Brain microvascular endothelial cell (primary cell): ENCODE results near the gene SERPINE1.

Experiments
- DNase-seq: peaks from one replicate; pipeline ENCODE4 v3.0.0-alpha.2; 2020
- H3K27ac ChIP-seq: fragments of 250-450 bp; sonication (Bioruptor Pico); 2 replicates; pipeline ENCODE4 v1.5.1; 2020; ENCODE audit warnings: mild to moderate bottlenecking, moderate library complexity
- H3K27me3 ChIP-seq: fragments of 250-450 bp; sonication (Bioruptor Pico); replicated peaks from 2 replicates; pipeline ENCODE4 v1.5.1; 2020; ENCODE audit warnings: mild to moderate bottlenecking
- H3K36me3 ChIP-seq: fragments of 250-450 bp; sonication (Bioruptor Pico); replicated peaks from 2 replicates; pipeline ENCODE4 v1.5.1; 2020; ENCODE audit warnings: mild to moderate bottlenecking
- H3K4me3 ChIP-seq: 2 replicates; pipeline ENCODE4 v1.5.1; 2011; ENCODE audit warnings: low read depth, mild to moderate bottlenecking, control low read depth, low read length, moderate library complexity
- in situ Hi-C: cut with HindIII; loops from 2 replicates; pipeline ENCODE4 v1.10.0; 2017; ENCODE audit warnings: low sequenced_read_pairs, low pct_ligation_motif_present
- TF ChIP-seq, protein P1 (sequence below): IDR thresholded peaks from 2 replicates; pipeline ENCODE4 v1.5.1; 2011; ENCODE audit warnings: low read depth, mild to moderate bottlenecking, moderate library complexity, low read length, control low read depth, inconsistent platforms; ENCODE audit errors: missing control alignments

SERPINE1 gene

DNA sequence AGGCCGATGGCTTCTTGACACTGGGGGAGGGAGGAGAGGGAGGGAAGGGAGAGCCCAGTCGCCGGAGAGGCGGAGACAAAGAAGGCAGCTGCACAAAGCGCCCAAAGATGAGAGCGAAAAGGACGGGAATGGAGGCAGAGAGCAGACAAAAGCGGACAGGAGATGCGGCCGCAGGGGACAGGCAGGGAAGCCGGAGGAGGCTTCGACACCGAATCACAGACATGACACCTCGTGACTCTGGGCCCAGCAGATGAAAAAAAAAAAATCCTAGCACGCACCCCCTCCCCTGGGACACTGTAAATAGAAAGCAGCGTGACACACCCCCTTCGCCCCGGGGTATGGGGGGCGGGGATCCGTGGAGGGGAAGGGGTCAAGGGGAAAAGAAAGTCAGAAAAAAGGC, 52.2 kb downstream of the SERPINE1 start:
- TF ChIP-seq, protein P1, sequence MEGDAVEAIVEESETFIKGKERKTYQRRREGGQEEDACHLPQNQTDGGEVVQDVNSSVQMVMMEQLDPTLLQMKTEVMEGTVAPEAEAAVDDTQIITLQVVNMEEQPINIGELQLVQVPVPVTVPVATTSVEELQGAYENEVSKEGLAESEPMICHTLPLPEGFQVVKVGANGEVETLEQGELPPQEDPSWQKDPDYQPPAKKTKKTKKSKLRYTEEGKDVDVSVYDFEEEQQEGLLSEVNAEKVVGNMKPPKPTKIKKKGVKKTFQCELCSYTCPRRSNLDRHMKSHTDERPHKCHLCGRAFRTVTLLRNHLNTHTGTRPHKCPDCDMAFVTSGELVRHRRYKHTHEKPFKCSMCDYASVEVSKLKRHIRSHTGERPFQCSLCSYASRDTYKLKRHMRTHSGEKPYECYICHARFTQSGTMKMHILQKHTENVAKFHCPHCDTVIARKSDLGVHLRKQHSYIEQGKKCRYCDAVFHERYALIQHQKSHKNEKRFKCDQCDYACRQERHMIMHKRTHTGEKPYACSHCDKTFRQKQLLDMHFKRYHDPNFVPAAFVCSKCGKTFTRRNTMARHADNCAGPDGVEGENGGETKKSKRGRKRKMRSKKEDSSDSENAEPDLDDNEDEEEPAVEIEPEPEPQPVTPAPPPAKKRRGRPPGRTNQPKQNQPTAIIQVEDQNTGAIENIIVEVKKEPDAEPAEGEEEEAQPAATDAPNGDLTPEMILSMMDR = no peak
- in situ Hi-C loops = no loop called here
- no peaks in the 10 kb centered on the region for H3K36me3 ChIP-seq
- H3K27ac ChIP-seq = no peak overlapping the region
- no peak for DNase-seq
- peaks cover 53% of the 10 kb centered on the region for H3K27me3 ChIP-seq
- H3K4me3 ChIP-seq = no peak overlapping the region

DNA sequence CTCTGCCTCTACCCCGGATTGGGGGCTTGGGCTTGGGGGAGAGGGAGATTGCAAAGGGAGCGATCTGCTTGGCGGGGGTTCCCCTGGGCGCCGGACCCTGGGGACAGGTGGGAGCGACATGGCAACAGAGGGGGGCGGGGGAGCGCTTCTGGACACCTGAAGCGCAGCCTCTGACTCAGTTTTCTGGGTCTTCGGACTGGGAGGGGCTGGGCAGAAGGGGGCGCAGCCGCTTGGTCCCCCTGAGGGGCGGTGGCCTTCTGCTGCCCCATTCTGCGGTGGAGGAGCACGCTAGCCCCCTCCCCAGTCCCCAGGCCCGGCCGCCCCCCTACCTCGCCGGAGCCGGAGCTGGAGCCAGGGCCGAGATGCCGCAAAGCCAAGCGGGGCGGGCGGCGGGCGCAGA, 52.8 kb downstream of the SERPINE1 start:
- Histone ChIP-seq H3K4me3 (no peak overlapping the region), H3K36me3 (no peaks in the 10 kb centered on the region), H3K27me3 (peaks cover 47% of the 10 kb centered on the region), H3K27ac (no peak overlapping the region)
- no peak for DNase-seq
- in situ Hi-C loops = no loop called here
- TF ChIP-seq, protein P1 = no peak

DNA sequence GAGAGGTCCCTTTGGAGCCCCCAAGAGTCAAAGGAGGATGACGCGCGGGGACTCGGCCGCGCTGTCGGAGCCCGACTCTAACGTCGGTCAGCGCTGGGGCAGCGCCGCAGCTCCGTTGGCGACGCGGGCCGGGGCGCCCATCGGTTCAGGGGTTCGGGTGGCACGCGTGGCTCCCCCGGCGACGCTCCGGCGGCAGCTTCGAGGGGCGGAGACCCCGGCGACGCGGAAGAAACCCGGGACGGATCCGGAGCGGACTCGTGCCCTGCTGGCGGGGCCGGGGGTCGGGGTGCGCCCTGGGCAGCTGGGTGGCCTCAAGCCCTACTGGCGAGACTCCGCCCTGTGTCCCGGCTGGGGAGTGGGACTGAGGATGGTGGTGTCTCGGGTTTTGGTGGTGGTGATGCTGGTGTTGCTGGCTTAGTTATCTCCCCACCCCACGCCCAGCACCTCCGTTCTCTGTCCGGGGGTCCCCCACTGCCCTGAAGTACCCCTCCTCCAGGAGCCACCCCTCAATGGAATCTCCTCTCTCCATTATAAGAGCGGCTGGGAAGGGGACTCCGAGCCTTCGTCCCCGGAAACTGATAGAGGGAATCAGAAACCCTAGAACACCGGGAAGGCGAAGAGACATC, 53.3 kb downstream of the SERPINE1 start, which contains the start of gene NAT16:
Gene NAT16 (minus strand): TSS at position 164 of the 626 bp plus-strand sequence. CDS start 5,486 bp downstream, outside the sequence.
- Histone ChIP-seq H3K27ac (no peak within 1 kb of the TSS), H3K4me3 (no peak within 1 kb of the TSS), H3K27me3 (peaks cover 42% of the 10 kb centered on the region), H3K36me3 (no peaks in the 10 kb centered on the region)
- in situ Hi-C loops = no loop called here
- TF ChIP-seq, protein P1 = no peak
- no peak for DNase-seq

DNA sequence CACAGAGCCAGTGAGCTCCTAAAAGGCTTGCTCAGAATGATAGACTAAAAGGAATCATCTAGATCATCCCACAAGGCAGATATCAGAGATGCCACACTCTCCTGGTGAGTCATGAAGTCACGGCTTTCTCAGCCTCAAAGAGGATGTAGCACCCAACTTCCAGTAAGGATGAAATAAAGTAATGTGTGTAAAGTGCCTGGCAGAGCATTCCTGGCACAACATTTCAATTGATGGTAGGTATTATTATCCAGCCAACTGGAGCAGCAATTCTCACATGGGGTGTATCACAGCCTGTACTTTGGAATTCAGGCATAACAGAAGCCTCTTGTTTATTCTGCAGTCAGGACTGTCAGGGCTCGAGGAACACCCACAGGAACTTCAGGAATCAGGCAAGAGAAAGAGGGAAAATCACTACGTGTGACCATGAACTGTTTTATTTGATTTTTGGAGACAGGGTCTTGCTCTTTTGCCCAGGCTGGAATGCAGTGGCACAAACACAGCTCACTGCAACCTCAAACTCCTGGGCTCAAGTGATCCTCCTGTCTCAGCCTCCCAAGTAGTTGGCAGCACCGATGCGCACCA, 58.4 kb downstream of the SERPINE1 start:
- Histone ChIP-seq H3K27ac (no peak overlapping the region), H3K4me3 (no peak overlapping the region), H3K27me3 (peaks cover 10% of the 10 kb centered on the region), H3K36me3 (no peaks in the 10 kb centered on the region)
- DNase-seq = peak; percentile 60
- TF ChIP-seq, protein P1 = no peak
- in situ Hi-C loops = no loop called here

DNA sequence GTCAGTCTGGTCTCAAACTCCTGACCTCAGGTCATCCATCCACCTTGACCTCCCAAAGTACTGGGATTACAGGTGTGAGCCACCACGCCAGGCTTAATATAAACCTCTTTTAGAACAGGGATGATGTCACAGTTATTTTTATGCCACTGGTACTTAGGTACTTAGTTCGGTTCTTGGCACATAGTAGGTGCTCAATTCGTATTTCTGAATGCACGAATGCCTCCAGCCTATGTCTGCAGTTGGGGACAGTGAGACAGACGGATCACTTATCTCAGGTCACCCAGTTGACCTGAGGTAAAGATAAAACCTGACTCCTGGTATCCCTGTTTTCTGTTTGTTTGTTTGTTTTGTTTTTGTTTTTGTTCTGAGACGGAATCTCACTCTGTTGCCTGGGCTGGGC, 59.3 kb downstream of the SERPINE1 start:
- no peak for DNase-seq
- in situ Hi-C loops = no loop called here
- H3K27ac ChIP-seq = no peak overlapping the region
- peaks cover 2% of the 10 kb centered on the region for H3K27me3 ChIP-seq
- no peaks in the 10 kb centered on the region for H3K36me3 ChIP-seq
- H3K4me3 ChIP-seq = no peak overlapping the region
- TF ChIP-seq, protein P1 = no peak
